SU-DHL-6 (cell line): ENCODE results near the gene CD6.
"Not testable (repeated sequence)": the region's sequence is repeated elsewhere in the genome, so short reads cannot be mapped to it uniquely, and the experiment has no call there.

ENCODE experiments used
- H2AFZ ChIP-seq: fragments of 200-600 bp; sonication (generic); 2 replicates; pipeline ENCODE4 v1.6.1; 2014; ENCODE audit warnings: low read depth, mild to moderate bottlenecking, moderate library complexity, mixed read lengths, antibody characterized with exemption, low read length; ENCODE audit not compliant: severe bottlenecking
- H3F3A ChIP-seq: fragments of 200-600 bp; shearing (Covaris generic); 2 replicates; pipeline ENCODE4 v1.6.0; 2016; ENCODE audit warnings: antibody characterized with exemption, mild to moderate bottlenecking; ENCODE audit not compliant: insufficient read depth
- H3K27ac ChIP-seq: fragments of 200-600 bp; sonication (generic); 2 replicates; pipeline ENCODE4 v1.5.1; 2016; ENCODE audit warnings: low read depth, mild to moderate bottlenecking, low read length, moderate library complexity, mixed read lengths
- H3K27me3 ChIP-seq: fragments of 200-600 bp; sonication (generic), shearing (Covaris generic); 2 replicates; pipeline ENCODE4 v1.6.0; 2014; ENCODE audit warnings: mild to moderate bottlenecking, low read length
- H3K36me3 ChIP-seq: fragments of 200-600 bp; sonication (generic); 2 replicates; pipeline ENCODE4 v1.6.1; 2014; ENCODE audit warnings: mild to moderate bottlenecking, low read length, mixed read lengths
- H3K4me2 ChIP-seq: fragments of 300-600, 200-600 bp; shearing (Covaris generic), sonication (generic); 2 replicates; pipeline ENCODE4 v1.6.0; 2014; ENCODE audit warnings: low read length, low read depth, mild to moderate bottlenecking; ENCODE audit not compliant: poor library complexity, severe bottlenecking
- H3K4me3 ChIP-seq: fragments of 200-600 bp; sonication (generic); 2 replicates; pipeline ENCODE4 v1.5.1; 2014; ENCODE audit warnings: antibody characterized with exemption, low read length, mild to moderate bottlenecking, mixed read lengths; ENCODE audit not compliant: insufficient read depth, poor library complexity, severe bottlenecking
- H3K79me2 ChIP-seq: fragments of 200-600 bp; sonication (generic); 2 replicates; pipeline ENCODE4 v1.6.1; 2014; ENCODE audit warnings: mild to moderate bottlenecking, low read length, moderate library complexity; ENCODE audit not compliant: insufficient read depth
- H3K9ac ChIP-seq: fragments of 200-600 bp; sonication (generic); 2 replicates; pipeline ENCODE4 v1.7.0; 2014; ENCODE audit warnings: mild to moderate bottlenecking, low read length
- H3K9me2 ChIP-seq: fragments of 200-600 bp; sonication (generic); replicated peaks from 2 replicates; pipeline ENCODE4 v1.6.1; 2014; ENCODE audit warnings: low read length; ENCODE audit not compliant: insufficient read depth
- H3K9me3 ChIP-seq: fragments of 200-600 bp; sonication (generic); 2 replicates; pipeline ENCODE4 v1.6.1; 2014; ENCODE audit warnings: low read length, mixed read lengths; ENCODE audit not compliant: insufficient read depth
- H4K20me1 ChIP-seq: fragments of 200-600 bp; sonication (generic); 2 replicates; pipeline ENCODE4 v1.6.1; 2014; ENCODE audit warnings: low read depth, mild to moderate bottlenecking, antibody characterized with exemption, low read length, moderate library complexity, mixed read lengths
- EZH2phosphoT487 ChIP-seq: fragments of 200-600 bp; sonication (generic), shearing (Covaris generic); conservative IDR thresholded peaks from 2 replicates; pipeline ENCODE4 v1.6.1; 2018; ENCODE audit warnings: mild to moderate bottlenecking, antibody characterized with exemption, low read length, moderate library complexity, mixed read lengths
- TF ChIP-seq, protein P1 (sequence below): fragments of 200-600 bp; sonication (generic); IDR thresholded peaks from one replicate; pipeline ENCODE4 v1.5.1; 2017; ENCODE audit warnings: antibody characterized with exemption, mild to moderate bottlenecking, low read length, moderate library complexity; ENCODE audit not compliant: insufficient read depth, poor library complexity, severe bottlenecking

CD6 gene

DNA sequence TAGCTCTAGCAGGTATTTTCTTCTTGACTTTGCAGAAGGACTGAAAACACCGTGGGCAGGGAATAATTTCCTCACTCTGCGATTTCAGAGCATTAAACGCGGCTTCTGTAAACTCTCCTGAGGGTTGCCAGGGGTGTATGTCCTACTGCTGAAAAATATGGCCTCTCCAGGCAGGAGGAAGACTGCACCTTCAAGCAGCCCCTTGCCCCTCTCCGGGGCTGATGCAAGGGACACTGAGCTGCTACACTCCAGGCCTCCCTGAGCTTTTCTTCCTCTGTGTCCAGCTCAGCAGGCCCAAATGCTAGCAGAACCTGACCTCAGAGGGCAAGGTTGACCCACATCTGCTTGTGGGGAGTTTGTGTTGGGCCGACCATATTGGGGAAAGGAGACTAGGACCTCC lies 2.2 kb downstream of the CD6 start:
- no peaks in the 10 kb centered on the region for H4K20me1 ChIP-seq
- H3K27ac ChIP-seq, result no peak overlapping the region
- TF ChIP-seq, protein P1, sequence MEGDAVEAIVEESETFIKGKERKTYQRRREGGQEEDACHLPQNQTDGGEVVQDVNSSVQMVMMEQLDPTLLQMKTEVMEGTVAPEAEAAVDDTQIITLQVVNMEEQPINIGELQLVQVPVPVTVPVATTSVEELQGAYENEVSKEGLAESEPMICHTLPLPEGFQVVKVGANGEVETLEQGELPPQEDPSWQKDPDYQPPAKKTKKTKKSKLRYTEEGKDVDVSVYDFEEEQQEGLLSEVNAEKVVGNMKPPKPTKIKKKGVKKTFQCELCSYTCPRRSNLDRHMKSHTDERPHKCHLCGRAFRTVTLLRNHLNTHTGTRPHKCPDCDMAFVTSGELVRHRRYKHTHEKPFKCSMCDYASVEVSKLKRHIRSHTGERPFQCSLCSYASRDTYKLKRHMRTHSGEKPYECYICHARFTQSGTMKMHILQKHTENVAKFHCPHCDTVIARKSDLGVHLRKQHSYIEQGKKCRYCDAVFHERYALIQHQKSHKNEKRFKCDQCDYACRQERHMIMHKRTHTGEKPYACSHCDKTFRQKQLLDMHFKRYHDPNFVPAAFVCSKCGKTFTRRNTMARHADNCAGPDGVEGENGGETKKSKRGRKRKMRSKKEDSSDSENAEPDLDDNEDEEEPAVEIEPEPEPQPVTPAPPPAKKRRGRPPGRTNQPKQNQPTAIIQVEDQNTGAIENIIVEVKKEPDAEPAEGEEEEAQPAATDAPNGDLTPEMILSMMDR, result no peak
- TF ChIP-seq EZH2phosphoT487, result no peak
- H3K27me3 ChIP-seq, result no peaks in the 10 kb centered on the region
- H3K9ac ChIP-seq, result no peak overlapping the region
- H3K9me3 ChIP-seq, result no peaks in the 10 kb centered on the region
- H3F3A ChIP-seq, result no peaks in the 10 kb centered on the region
- no peaks in the 10 kb centered on the region for H3K36me3 ChIP-seq
- H3K4me2 ChIP-seq, result no peak overlapping the region
- H2AFZ ChIP-seq, result no peak overlapping the region
- no peak overlapping the region for H3K4me3 ChIP-seq
- no peaks in the 10 kb centered on the region for H3K9me2 ChIP-seq
- H3K79me2 ChIP-seq, result no peaks in the 10 kb centered on the region

DNA sequence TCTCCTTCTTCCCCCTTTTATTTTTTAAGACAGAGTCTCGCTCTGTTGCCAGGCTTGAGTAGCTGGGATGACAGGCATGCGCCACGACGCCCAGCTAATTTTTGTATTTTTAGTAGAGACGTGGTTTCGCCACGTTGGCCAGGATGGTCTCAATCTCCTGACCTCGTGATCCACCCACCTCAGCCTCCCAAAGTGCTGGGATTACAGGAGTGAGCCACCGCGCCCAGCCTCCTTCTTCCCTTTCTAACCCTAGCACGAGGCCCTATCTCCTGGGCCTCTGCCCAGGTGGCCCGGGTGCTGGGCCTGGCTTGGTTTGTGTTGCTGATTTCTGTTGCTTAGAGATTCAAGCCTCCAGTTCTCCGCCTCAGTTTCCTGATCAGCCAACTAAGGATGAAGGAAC lies 2.8 kb downstream of the CD6 start:
- not testable (repeated sequence) for H3K9me3 ChIP-seq, H2AFZ ChIP-seq, H3K9me2 ChIP-seq, H3K9ac ChIP-seq, H3K4me3 ChIP-seq, H3K79me2 ChIP-seq, H3F3A ChIP-seq, H4K20me1 ChIP-seq, H3K4me2 ChIP-seq, H3K36me3 ChIP-seq, H3K27me3 ChIP-seq, H3K27ac ChIP-seq

DNA sequence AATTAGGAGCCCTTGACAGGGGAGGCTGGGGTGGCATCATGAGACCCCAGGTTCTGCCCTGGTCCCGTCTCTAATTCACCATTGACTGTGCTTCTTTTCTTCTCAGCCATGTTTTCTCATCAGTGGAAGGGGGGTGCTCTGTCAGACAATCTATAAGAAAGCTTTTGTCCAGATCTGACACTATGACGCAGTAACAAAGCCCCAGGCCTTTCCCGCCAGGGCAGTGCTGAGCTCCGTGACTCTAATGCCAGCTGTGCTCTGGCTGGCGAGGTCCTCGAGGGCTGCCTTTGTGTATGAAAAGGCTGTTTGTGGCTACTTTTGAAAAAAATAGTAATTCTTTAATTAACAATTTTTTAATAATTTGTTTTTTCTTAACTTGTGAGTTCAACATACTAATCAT lies 3.2 kb downstream of the CD6 start:
- H3K9ac ChIP-seq, result no peak overlapping the region
- no peaks in the 10 kb centered on the region for H3K9me2 ChIP-seq
- no peak overlapping the region for H3K4me2 ChIP-seq
- H3K36me3 ChIP-seq, result no peaks in the 10 kb centered on the region
- no peaks in the 10 kb centered on the region for H3K9me3 ChIP-seq
- H4K20me1 ChIP-seq, result no peaks in the 10 kb centered on the region
- H3K27ac ChIP-seq, result no peak overlapping the region
- H3F3A ChIP-seq, result no peaks in the 10 kb centered on the region
- TF ChIP-seq, protein P1, result no peak
- no peak for TF ChIP-seq EZH2phosphoT487
- no peak overlapping the region for H3K4me3 ChIP-seq
- no peaks in the 10 kb centered on the region for H3K27me3 ChIP-seq
- H2AFZ ChIP-seq, result no peak overlapping the region
- H3K79me2 ChIP-seq, result no peaks in the 10 kb centered on the region

DNA sequence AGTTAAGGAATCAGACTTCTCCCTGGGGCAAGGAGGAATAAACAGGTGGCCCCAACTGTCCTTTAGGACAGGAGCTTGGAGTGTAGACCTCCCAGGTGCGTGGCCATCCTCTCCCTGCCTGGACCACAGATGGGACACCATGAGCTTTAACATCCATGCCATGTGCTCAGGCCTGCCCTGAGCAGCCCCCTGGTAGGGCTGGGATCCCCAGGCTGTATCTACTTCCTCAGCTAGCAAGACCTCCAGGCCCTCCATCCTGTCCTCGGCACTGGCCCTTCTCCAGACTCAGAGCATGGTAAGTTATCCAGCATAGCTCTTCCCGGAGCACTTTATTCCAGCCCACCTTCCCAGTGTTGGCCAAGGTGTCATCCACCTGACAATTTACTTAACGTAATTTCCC lies 5.7 kb downstream of the CD6 start:
- Histone ChIP-seq H3K4me3 (no peak overlapping the region), H3K9ac (no peak overlapping the region)

More for the DNA sequence above, 5.7 kb downstream of the CD6 start:
- no peaks in the 10 kb centered on the region for H3K9me3 ChIP-seq
- H3K9me2 ChIP-seq, result no peaks in the 10 kb centered on the region
- no peaks in the 10 kb centered on the region for H3F3A ChIP-seq
- H4K20me1 ChIP-seq, result no peaks in the 10 kb centered on the region
- H3K79me2 ChIP-seq, result no peaks in the 10 kb centered on the region
- no peaks in the 10 kb centered on the region for H3K27me3 ChIP-seq
- TF ChIP-seq, protein P1, result no peak
- no peak for TF ChIP-seq EZH2phosphoT487
- H3K4me2 ChIP-seq, result no peak overlapping the region
- no peaks in the 10 kb centered on the region for H3K36me3 ChIP-seq
- H3K27ac ChIP-seq, result no peak overlapping the region
- H2AFZ ChIP-seq, result no peak overlapping the region
